ENCODE results near the gene TGIF2.

GRCh38 chr20:36528875-36529417 lies 44.5 kb upstream of the TGIF2 start:
- TF ChIP-seq POU5F1 (IDR thresholded peaks at IDR 0.05; ENCODE audit: low read depth, low read length): no peak
- no peak for TF ChIP-seq CTCF (IDR thresholded peaks at IDR 0.05; ENCODE audit: control extremely low read depth in 1 of 3, insufficient read depth in 1 of 3, low read depth in 1 of 3, low read length in 3 of 3)
- no peak for TF ChIP-seq EZH2 (IDR thresholded peaks at IDR 0.05; ENCODE audit: low read depth, low read length, severe bottlenecking)
- TF ChIP-seq POLR2A (IDR thresholded peaks at IDR 0.05; ENCODE audit: control extremely low read depth in 1 of 2, low read depth in 2 of 2, low read length in 2 of 2): no peak
